ENCODE measurements around the gene HBB. TPM values are rescaled to one million over a fixed set of nuclear protein-coding genes. Genes with fewer than 3 reads are reported as not detected.

HBB gene
- total and polyA plus RNA-seq, 4 donors, result 5.7 to 3,950 (median 50.2) TPM

DNA sequence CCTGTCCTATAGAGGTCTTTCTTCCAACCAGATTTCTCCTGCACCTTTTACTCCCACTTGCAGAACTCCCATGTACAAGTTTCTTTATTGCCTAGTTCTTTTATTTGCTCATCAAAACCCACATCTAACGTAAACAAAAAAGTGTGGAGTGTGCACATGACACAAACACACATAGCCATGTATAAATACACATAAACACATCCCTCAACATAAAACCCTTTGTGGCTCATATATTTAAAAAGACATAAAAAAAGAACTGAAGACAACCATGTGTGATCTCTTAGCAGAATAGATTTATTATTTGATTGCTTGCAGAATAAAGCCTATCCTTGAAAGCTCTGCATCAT, 26.0 kb upstream of the HBB start (continued):
- TF ChIP-seq, protein P1, sequence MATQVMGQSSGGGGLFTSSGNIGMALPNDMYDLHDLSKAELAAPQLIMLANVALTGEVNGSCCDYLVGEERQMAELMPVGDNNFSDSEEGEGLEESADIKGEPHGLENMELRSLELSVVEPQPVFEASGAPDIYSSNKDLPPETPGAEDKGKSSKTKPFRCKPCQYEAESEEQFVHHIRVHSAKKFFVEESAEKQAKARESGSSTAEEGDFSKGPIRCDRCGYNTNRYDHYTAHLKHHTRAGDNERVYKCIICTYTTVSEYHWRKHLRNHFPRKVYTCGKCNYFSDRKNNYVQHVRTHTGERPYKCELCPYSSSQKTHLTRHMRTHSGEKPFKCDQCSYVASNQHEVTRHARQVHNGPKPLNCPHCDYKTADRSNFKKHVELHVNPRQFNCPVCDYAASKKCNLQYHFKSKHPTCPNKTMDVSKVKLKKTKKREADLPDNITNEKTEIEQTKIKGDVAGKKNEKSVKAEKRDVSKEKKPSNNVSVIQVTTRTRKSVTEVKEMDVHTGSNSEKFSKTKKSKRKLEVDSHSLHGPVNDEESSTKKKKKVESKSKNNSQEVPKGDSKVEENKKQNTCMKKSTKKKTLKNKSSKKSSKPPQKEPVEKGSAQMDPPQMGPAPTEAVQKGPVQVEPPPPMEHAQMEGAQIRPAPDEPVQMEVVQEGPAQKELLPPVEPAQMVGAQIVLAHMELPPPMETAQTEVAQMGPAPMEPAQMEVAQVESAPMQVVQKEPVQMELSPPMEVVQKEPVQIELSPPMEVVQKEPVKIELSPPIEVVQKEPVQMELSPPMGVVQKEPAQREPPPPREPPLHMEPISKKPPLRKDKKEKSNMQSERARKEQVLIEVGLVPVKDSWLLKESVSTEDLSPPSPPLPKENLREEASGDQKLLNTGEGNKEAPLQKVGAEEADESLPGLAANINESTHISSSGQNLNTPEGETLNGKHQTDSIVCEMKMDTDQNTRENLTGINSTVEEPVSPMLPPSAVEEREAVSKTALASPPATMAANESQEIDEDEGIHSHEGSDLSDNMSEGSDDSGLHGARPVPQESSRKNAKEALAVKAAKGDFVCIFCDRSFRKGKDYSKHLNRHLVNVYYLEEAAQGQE (IDR thresholded peaks at IDR 0.05), result no peak
- no peak for TF ChIP-seq EGR1 (IDR thresholded peaks at IDR 0.05; ENCODE audit: low read depth in 2 of 2)
- no peak for TF ChIP-seq MAX (IDR thresholded peaks at IDR 0.05)

DNA sequence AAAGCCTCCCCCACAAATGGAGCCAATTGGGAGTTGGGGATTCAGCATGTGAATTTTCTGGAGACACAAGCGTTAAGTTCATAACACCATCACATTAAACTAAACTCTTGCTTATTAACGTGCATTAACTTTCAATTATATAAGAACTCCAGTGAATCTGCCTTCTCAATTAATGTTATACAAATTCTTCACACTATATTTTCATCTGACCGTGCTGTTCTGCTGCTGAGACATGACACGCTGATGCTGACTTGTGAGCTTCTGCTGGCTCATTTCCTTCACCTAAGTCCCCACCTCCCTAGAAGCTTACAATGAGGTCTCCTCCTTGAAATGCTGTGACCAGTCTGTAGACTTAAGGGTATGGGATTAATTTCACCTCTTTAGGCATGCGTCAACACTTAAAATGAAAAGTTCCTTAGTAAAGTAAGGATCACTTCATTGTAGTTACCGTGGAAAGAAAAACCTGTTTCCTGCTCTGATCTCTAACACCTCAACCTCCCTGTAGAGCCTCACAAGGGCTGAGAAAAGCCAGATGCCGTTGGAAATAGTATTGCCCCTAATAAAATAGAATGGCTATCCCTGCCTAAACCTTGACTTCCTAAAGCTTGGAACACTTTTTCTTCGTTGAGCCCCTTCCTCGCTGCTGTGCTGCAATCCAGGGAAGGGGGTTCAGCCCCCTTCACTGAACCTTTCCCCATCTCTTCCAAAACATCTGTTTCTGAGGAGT, 25.5 kb upstream of the HBB start:
- 67% methylated on average over 9 of the region's 9 CpGs for WGBS
- no peak for TF ChIP-seq NR2F2 (IDR thresholded peaks at IDR 0.05)
- no peak for TF ChIP-seq GABPA (IDR thresholded peaks at IDR 0.05 in 1 of 2, conservative IDR thresholded peaks at IDR 0.05 in 1 of 2)
- TF ChIP-seq EGR1 (IDR thresholded peaks at IDR 0.05; ENCODE audit: low read depth in 2 of 2), result no peak
- no peak for TF ChIP-seq YY1 (IDR thresholded peaks at IDR 0.05)
- TF ChIP-seq, protein P1 (IDR thresholded peaks at IDR 0.05), result no peak
- TF ChIP-seq ATF3 (IDR thresholded peaks at IDR 0.05), result no peak
- TF ChIP-seq RXRA (IDR thresholded peaks at IDR 0.05), result no peak
- TF ChIP-seq, protein P2, sequence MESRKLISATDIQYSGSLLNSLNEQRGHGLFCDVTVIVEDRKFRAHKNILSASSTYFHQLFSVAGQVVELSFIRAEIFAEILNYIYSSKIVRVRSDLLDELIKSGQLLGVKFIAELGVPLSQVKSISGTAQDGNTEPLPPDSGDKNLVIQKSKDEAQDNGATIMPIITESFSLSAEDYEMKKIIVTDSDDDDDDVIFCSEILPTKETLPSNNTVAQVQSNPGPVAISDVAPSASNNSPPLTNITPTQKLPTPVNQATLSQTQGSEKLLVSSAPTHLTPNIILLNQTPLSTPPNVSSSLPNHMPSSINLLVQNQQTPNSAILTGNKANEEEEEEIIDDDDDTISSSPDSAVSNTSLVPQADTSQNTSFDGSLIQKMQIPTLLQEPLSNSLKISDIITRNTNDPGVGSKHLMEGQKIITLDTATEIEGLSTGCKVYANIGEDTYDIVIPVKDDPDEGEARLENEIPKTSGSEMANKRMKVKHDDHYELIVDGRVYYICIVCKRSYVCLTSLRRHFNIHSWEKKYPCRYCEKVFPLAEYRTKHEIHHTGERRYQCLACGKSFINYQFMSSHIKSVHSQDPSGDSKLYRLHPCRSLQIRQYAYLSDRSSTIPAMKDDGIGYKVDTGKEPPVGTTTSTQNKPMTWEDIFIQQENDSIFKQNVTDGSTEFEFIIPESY (IDR thresholded peaks at IDR 0.05), result no peak
- no peak for TF ChIP-seq TAF1 (conservative IDR thresholded peaks at IDR 0.05)
- no peak for TF ChIP-seq HNF4G (IDR thresholded peaks at IDR 0.05)
- TF ChIP-seq CTCF (IDR thresholded peaks at IDR 0.05; ENCODE audit: low read depth, low read length, missing input control), result no peak
- TF ChIP-seq FOXA1 (IDR thresholded peaks at IDR 0.05), result no peak
- TF ChIP-seq MAX (IDR thresholded peaks at IDR 0.05), result no peak
- no peak for TF ChIP-seq HNF4A (conservative IDR thresholded peaks at IDR 0.05)
- no peak for TF ChIP-seq SP1 (IDR thresholded peaks at IDR 0.05)
- TF ChIP-seq RAD21 (IDR thresholded peaks at IDR 0.05), result no peak
- no peak for TF ChIP-seq JUND (IDR thresholded peaks at IDR 0.05)
- H3K4me1 ChIP-seq (ENCODE audit: control insufficient read depth in 4 of 4, insufficient read depth in 4 of 4, low read length in 3 of 4), result no peaks in the 10 kb centered on the region
- peaks cover 0 to 15% (median 0%) of the 10 kb centered on the region in 4 donors for H3K27me3 ChIP-seq (ENCODE audit: control insufficient read depth in 4 of 4, insufficient read depth in 4 of 4, low read length in 3 of 4)
- H3K27ac ChIP-seq (ENCODE audit: low read depth in 1 of 2, low read length in 2 of 2), result no peak overlapping the region
- no peaks in the 10 kb centered on the region for H3K36me3 ChIP-seq (ENCODE audit: control insufficient read depth in 4 of 4, insufficient read depth in 3 of 4, low read depth in 1 of 4, low read length in 3 of 4)
- DNase-seq (ENCODE audit: low spot score), result peak; percentile 55
- H3K9ac ChIP-seq (ENCODE audit: low read depth in 1 of 2, low read length in 2 of 2), result no peak overlapping the region
- no peak overlapping the region for H3K4me3 ChIP-seq (ENCODE audit: low read depth in 1 of 3, low read length in 3 of 3)
- no peaks in the 10 kb centered on the region for H3K9me3 ChIP-seq (ENCODE audit: control insufficient read depth in 4 of 4, low read length in 3 of 4)

All from liver (tissue), 9 donors.